Measurements from ENCODE around the gene SKI.

SKI gene

GRCh38 chr1:2274929-2275475 is 46.9 kb downstream of the SKI start:
- no peaks in the 10 kb centered on the region for H3K27me3 ChIP-seq (ENCODE audit: control insufficient read depth, insufficient read depth, low read length)
- H3K27ac ChIP-seq (ENCODE audit: low read depth, low read length): no peak overlapping the region
- H3K4me1 ChIP-seq (ENCODE audit: control insufficient read depth, insufficient read depth, low read length): peaks cover 63% of the 10 kb centered on the region
- no peaks in the 10 kb centered on the region for H3K9me3 ChIP-seq (ENCODE audit: control insufficient read depth, insufficient read depth, low read depth, low read length)
- H3K9ac ChIP-seq (ENCODE audit: low read length): no peak overlapping the region
- no peak overlapping the region for H3K4me3 ChIP-seq (ENCODE audit: low read depth, low read length)
- peaks cover 5% of the 10 kb centered on the region for H3K36me3 ChIP-seq (ENCODE audit: control insufficient read depth, insufficient read depth, low read length)

DNA sequence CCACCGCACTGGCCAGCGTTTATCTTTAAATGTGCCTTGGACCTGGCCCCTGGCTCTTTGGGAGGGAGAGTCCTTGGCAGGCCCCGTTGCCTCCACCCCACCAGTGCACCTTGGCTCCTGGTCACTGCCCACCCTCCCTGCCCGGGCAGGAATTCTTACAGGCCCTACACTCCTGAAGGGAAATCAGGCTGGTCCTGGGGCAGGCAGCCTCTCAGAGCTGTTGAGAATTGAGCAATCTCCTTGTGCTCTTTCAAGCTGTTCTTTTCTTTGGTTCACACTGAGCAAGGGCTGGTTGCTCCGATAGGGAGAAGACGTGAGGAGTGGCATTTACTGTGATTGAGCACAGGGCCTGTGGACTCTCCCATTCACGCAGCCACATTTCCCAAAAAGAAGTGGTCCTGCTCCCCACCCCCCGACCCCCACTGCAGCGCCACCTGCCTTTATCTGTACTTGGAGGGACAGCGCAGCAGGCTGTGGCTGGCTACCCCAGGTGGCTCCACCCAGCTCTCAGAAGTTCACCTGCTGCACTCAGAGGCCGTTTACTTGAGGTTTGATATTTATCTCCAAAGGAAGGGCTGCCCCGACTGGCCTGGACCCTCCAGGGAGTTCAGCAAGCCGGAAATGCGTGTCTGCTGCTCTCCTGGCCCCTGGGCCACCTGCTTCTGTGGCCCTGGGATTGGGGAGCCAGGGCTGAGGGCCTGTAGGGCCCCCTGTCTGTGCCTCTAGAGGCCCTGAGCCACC is 47.8 kb downstream of the SKI start:
- Histone ChIP-seq H3K9ac (ENCODE audit: low read length) (no peak overlapping the region), H3K27ac (ENCODE audit: low read depth, low read length) (peak overlapping the region; percentile 37; the same call in 1 of the 2 replicates), H3K4me1 (ENCODE audit: control insufficient read depth, insufficient read depth, low read length) (peaks cover 56% of the 10 kb centered on the region)

DNA sequence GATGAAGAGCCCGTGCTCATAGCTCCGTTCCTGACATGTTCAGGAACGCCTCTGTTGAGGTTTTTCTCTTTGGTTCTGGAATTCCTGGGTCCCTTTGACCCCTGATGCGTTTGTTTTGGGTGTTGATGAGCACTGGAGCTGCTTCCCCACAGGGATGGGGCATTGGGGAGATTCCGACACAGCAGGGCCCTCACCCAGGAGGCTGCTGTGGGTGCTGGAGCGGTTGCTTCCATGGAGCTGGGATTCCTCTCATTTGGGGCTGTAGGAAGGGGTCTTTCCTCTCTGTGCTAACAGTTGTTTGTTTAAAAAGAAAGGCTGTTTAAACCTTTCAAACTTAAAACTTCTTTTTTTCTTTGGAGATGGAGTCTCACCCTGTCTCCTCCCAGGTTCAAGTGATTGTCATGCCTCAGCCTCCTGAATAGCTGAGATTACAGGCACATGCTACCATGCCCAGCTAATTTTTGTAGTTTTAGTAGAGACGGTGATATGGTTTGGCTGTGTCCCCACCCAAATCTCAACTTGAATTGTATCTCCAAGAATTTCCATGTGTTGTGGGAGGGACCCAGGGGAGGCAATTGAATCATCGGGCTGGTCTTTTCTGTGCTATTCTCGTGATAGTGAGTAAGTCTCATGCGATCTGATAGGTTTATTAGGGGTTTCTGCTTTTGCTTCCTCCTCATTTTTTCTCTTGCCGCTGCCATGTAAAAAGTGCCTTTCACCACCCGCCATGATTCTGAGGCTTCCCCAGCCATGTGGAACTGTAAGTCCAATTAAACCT is 48.9 kb downstream of the SKI start:
- Histone ChIP-seq H3K27ac (ENCODE audit: low read depth, low read length) (peak overlapping the region; percentile 37; the same call in 1 of the 2 replicates), H3K4me1 (ENCODE audit: control insufficient read depth, insufficient read depth, low read length) (peaks cover 46% of the 10 kb centered on the region), H3K9me3 (ENCODE audit: control insufficient read depth, insufficient read depth, low read depth, low read length) (no peaks in the 10 kb centered on the region), H3K27me3 (ENCODE audit: control insufficient read depth, insufficient read depth, low read length) (no peaks in the 10 kb centered on the region), H3K9ac (ENCODE audit: low read length) (no peak overlapping the region), H3K36me3 (ENCODE audit: control insufficient read depth, insufficient read depth, low read length) (peaks cover 5% of the 10 kb centered on the region), H3K4me3 (ENCODE audit: low read depth, low read length) (no peak overlapping the region)

More for the DNA sequence above, 47.8 kb downstream of the SKI start:
- Histone ChIP-seq H3K36me3 (ENCODE audit: control insufficient read depth, insufficient read depth, low read length) (peaks cover 5% of the 10 kb centered on the region), H3K27me3 (ENCODE audit: control insufficient read depth, insufficient read depth, low read length) (no peaks in the 10 kb centered on the region), H3K4me3 (ENCODE audit: low read depth, low read length) (no peak overlapping the region), H3K9me3 (ENCODE audit: control insufficient read depth, insufficient read depth, low read depth, low read length) (no peaks in the 10 kb centered on the region)

GRCh38 chr1:2277741-2278488 is 49.8 kb downstream of the SKI start:
- H3K4me1 ChIP-seq (ENCODE audit: control insufficient read depth, insufficient read depth, low read length): peaks cover 40% of the 10 kb centered on the region
- H3K4me3 ChIP-seq (ENCODE audit: low read depth, low read length): no peak overlapping the region
- no peaks in the 10 kb centered on the region for H3K9me3 ChIP-seq (ENCODE audit: control insufficient read depth, insufficient read depth, low read depth, low read length)
- H3K9ac ChIP-seq (ENCODE audit: low read length): no peak overlapping the region
- no peaks in the 10 kb centered on the region for H3K27me3 ChIP-seq (ENCODE audit: control insufficient read depth, insufficient read depth, low read length)
- peaks cover 5% of the 10 kb centered on the region for H3K36me3 ChIP-seq (ENCODE audit: control insufficient read depth, insufficient read depth, low read length)
- peak overlapping the region; percentile 2 for H3K27ac ChIP-seq (ENCODE audit: low read depth, low read length)

DNA sequence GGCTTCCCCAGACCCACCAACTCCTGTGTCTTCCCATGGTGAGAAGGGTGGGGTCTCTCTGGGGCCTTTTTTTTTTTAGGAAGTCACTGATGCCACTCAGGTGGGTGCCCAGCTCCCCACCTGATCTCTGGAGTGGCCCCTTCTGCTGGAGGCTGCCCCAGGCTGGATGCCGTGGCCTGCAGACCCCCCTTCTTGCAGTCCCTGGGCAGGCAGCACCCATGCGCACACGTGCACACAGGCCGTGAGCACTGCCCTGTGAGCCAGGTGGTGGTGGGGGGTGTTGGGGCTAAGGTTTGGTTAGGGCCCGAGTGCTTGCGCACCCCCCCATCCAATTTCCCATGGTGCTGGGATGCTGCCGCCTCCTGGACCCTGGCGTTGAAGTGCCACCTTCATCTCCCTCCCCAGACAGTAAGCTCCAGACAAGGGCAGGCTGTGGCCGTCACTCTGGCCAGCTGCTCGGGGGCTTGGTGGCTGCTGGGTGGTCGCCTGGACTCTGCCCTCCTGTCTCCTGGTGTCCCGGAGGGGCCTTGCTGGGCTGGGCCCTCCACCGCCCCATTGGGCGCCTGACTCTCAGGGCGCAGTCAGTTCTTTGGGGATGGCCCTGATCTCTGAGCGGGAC is 50.6 kb downstream of the SKI start:
- Histone ChIP-seq H3K4me1 (ENCODE audit: control insufficient read depth, insufficient read depth, low read length) (peaks cover 40% of the 10 kb centered on the region), H3K27me3 (ENCODE audit: control insufficient read depth, insufficient read depth, low read length) (no peaks in the 10 kb centered on the region), H3K27ac (ENCODE audit: low read depth, low read length) (peak overlapping the region; percentile 2), H3K9me3 (ENCODE audit: control insufficient read depth, insufficient read depth, low read depth, low read length) (no peaks in the 10 kb centered on the region), H3K4me3 (ENCODE audit: low read depth, low read length) (peak overlapping the region; percentile 25; the same call in 1 of the 2 replicates), H3K36me3 (ENCODE audit: control insufficient read depth, insufficient read depth, low read length) (peaks cover 5% of the 10 kb centered on the region), H3K9ac (ENCODE audit: low read length) (peak overlapping the region; percentile 32)

DNA sequence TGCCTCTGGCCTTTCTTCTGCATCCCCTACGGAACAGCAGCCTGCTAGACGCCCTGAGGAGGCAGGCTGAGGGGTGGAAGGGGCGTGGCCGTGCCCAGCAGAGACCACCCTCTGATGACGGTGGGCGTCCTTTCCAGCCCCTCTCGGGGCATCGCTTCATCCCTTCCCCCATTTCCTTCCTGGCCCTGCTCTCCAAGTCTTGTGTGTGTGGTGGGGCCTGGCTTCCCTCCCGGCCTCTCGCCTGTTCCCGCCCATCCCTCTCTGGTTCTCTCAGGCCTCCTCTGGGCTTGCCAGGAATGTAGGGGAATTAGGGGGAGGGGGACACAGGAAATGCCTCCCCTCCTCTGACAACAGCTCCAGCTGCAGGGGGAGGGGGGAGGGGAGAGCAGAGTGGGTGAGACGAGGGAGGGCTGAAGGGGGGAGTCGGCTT is 51.1 kb downstream of the SKI start:
- H3K9me3 ChIP-seq (ENCODE audit: control insufficient read depth, insufficient read depth, low read depth, low read length): no peaks in the 10 kb centered on the region
- peak overlapping the region; percentile 28; the same call in 1 of the 2 replicates for H3K27ac ChIP-seq (ENCODE audit: low read depth, low read length)
- H3K4me1 ChIP-seq (ENCODE audit: control insufficient read depth, insufficient read depth, low read length): peaks cover 40% of the 10 kb centered on the region
- peak overlapping the region; percentile 32 for H3K9ac ChIP-seq (ENCODE audit: low read length)
- H3K27me3 ChIP-seq (ENCODE audit: control insufficient read depth, insufficient read depth, low read length): no peaks in the 10 kb centered on the region
- peaks cover 5% of the 10 kb centered on the region for H3K36me3 ChIP-seq (ENCODE audit: control insufficient read depth, insufficient read depth, low read length)
- peak overlapping the region; percentile 25; the same call in 1 of the 2 replicates for H3K4me3 ChIP-seq (ENCODE audit: low read depth, low read length)

GRCh38 chr1:2279817-2280216 is 51.7 kb downstream of the SKI start:
- Histone ChIP-seq H3K9me3 (ENCODE audit: control insufficient read depth, insufficient read depth, low read depth, low read length) (no peaks in the 10 kb centered on the region), H3K27me3 (ENCODE audit: control insufficient read depth, insufficient read depth, low read length) (no peaks in the 10 kb centered on the region), H3K4me1 (ENCODE audit: control insufficient read depth, insufficient read depth, low read length) (peaks cover 40% of the 10 kb centered on the region), H3K36me3 (ENCODE audit: control insufficient read depth, insufficient read depth, low read length) (peaks cover 5% of the 10 kb centered on the region), H3K9ac (ENCODE audit: low read length) (no peak overlapping the region), H3K27ac (ENCODE audit: low read depth, low read length) (peak overlapping the region; percentile 28; the same call in 1 of the 2 replicates), H3K4me3 (ENCODE audit: low read depth, low read length) (peak overlapping the region; percentile 8; the same call in 1 of the 2 replicates)

DNA sequence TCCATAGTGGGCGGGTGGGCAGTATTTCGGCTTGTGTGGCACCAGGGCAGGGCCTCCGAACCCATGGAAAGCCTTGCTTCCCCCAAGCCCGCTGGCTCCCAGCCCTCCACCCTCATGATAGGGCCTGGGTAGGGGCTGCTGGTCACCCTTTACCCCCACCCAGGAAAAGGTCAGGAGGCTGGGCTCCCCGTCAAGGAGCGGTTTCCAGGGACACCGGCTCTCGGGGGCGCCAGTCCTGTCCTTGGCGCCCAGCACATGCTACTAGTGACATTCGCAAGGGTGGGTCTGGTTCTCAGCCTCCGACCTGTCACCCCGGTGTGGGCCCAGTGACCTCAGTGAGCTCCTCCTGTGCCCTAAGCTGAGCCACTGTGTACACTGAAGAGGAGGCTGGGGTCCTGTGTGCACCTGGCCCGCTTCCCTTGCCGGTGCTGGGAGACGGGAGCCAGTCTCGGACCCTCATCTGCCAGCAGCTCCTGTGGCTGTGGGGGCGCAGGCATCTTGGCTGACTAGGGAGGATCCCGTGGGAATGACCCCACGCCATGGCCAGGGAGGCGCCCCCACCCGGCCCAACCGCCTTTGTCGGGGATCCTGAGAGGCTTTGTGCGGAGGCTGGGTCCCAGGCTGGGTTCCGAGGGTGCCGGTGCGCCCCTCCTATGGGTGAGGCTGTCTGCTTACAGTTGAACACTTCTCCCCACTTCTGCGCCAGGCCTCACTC is 54.6 kb downstream of the SKI start:
- no peak overlapping the region for H3K9ac ChIP-seq (ENCODE audit: low read length)
- no peak overlapping the region for H3K27ac ChIP-seq (ENCODE audit: low read depth, low read length)
- H3K27me3 ChIP-seq (ENCODE audit: control insufficient read depth, insufficient read depth, low read length): no peaks in the 10 kb centered on the region
- H3K9me3 ChIP-seq (ENCODE audit: control insufficient read depth, insufficient read depth, low read depth, low read length): no peaks in the 10 kb centered on the region
- peaks cover 2% of the 10 kb centered on the region for H3K36me3 ChIP-seq (ENCODE audit: control insufficient read depth, insufficient read depth, low read length)
- H3K4me1 ChIP-seq (ENCODE audit: control insufficient read depth, insufficient read depth, low read length): peaks cover 22% of the 10 kb centered on the region
- no peak overlapping the region for H3K4me3 ChIP-seq (ENCODE audit: low read depth, low read length)

DNA sequence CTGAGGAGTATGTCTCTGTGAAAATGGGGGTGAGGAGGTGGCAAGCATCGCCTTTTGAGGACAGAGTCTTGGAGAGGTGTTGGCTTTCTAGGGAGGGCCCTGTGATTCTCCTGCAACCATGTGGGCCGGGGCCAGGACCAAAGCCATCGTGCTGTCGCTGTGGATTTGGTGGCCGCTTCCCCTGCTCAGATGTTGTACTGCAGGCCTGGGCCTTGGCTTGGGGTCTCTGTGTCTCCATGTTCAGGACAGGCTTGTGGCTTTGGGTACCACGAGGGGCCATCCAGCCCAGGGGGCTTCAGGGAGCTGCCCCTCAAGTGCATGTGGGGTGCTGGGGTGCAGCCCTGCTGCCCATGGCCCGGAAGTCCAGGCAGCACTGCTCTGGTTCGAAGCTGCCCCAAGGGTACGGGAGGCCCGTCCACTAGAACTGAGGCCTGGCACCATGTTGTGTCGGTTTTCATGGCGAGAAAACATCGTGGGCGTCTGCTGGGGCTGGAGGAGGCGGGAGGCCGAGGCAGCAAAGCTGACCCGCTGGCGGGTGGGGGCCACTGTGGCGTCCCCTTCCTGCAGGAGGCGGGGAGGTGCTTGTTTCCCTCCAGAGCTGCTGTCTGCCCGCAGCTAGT is 55.4 kb downstream of the SKI start:
- no peaks in the 10 kb centered on the region for H3K36me3 ChIP-seq (ENCODE audit: control insufficient read depth, insufficient read depth, low read length)
- H3K4me1 ChIP-seq (ENCODE audit: control insufficient read depth, insufficient read depth, low read length): peaks cover 16% of the 10 kb centered on the region
- H3K27me3 ChIP-seq (ENCODE audit: control insufficient read depth, insufficient read depth, low read length): no peaks in the 10 kb centered on the region
- H3K27ac ChIP-seq (ENCODE audit: low read depth, low read length): no peak overlapping the region
- no peak overlapping the region for H3K9ac ChIP-seq (ENCODE audit: low read length)
- H3K4me3 ChIP-seq (ENCODE audit: low read depth, low read length): no peak overlapping the region
- no peaks in the 10 kb centered on the region for H3K9me3 ChIP-seq (ENCODE audit: control insufficient read depth, insufficient read depth, low read depth, low read length)

All from HUES6 (cell line).